GM19452 (cell line): ENCODE data around the gene DISC1.
"Not testable (repeated sequence)": the region's sequence is repeated elsewhere in the genome, so short reads cannot be mapped to it uniquely, and the experiment has no call there.

Source experiments
- ATAC-seq: cut with Tn5 transposase; IDR thresholded peaks from one replicate; pipeline ENCODE4 v1.9.1; 2021; ENCODE audit not compliant: unreplicated experiment

DISC1 gene

GRCh38 chr1:231666937-231667608, 40.5 kb downstream of the DISC1 start:
- ATAC-seq: no peak

GRCh38 chr1:231667896-231668506, 41.4 kb downstream of the DISC1 start:
- ATAC-seq: no peak

- no peak for ATAC-seq
Observed at GRCh38 chr1:231668826-231669225, 42.2 kb downstream of the DISC1 start.

- not testable (repeated sequence) for ATAC-seq
Observed at GRCh38 chr1:231669864-231670621, 43.5 kb downstream of the DISC1 start.

GRCh38 chr1:231670755-231671154, 44.2 kb downstream of the DISC1 start:
- no peak for ATAC-seq

- no peak for ATAC-seq
Observed at GRCh38 chr1:231674575-231674974, 48.0 kb downstream of the DISC1 start.

- ATAC-seq: no peak
Observed at GRCh38 chr1:231676487-231676886, 49.9 kb downstream of the DISC1 start.

- ATAC-seq: no peak
Observed at GRCh38 chr1:231677442-231677841, 50.9 kb downstream of the DISC1 start.

- no peak for ATAC-seq
Observed at GRCh38 chr1:231678011-231678432, 51.4 kb downstream of the DISC1 start.

- ATAC-seq: no peak
Observed at GRCh38 chr1:231679109-231679508, 52.5 kb downstream of the DISC1 start.

GRCh38 chr1:231681006-231681405, 54.4 kb downstream of the DISC1 start:
- ATAC-seq: no peak

- ATAC-seq: no peak
Observed at GRCh38 chr1:231682779-231683178, 56.2 kb downstream of the DISC1 start.

GRCh38 chr1:231683439-231684165, 57.0 kb downstream of the DISC1 start:
- no peak for ATAC-seq

- no peak for ATAC-seq
Observed at GRCh38 chr1:231684356-231685244, 58.0 kb downstream of the DISC1 start.

- ATAC-seq: no peak
Observed at GRCh38 chr1:231686384-231686783, 59.8 kb downstream of the DISC1 start.

GRCh38 chr1:231688989-231689388, 62.4 kb downstream of the DISC1 start:
- ATAC-seq: no peak

- no peak for ATAC-seq
Observed at GRCh38 chr1:231690059-231690458, 63.5 kb downstream of the DISC1 start.

GRCh38 chr1:231691618-231692259, 65.1 kb downstream of the DISC1 start:
- ATAC-seq: no peak

- no peak for ATAC-seq
Observed at GRCh38 chr1:231693361-231694074, 66.9 kb downstream of the DISC1 start.
